ENCODE measurements around the gene MAST3.
"Not testable (repeated sequence)": the region's sequence is repeated elsewhere in the genome, so short reads cannot be mapped to it uniquely, and the experiment has no call there.

MAST3 gene

GRCh38 chr19:18152817-18153555, 55.4 kb downstream of the MAST3 start, which contains the start of gene PIK3R2:
Gene PIK3R2, plus strand, starts transcription at chr19:18153163. Its CDS starts 2,717 bp downstream, at chr19:18155880.
- Histone ChIP-seq H3K27ac (peak within 1 kb of the TSS; percentile 85 to 99 (median 95)), H3K36me3 (peaks cover 7 to 51% (median 30%) of the 10 kb centered on the region in 11 experiments; a peak in 20 of 22 replicates), H3K4me1 (peaks cover 44 to 55% (median 48%) of the 10 kb centered on the region in 10 experiments), H3K4me2 (peak within 1 kb of the TSS; percentile 91 to 100 (median 99)), H3K4me3 (peak within 1 kb of the TSS; percentile 74 to 92 (median 84)), H3K9ac (peak within 1 kb of the TSS; percentile 83 to 98 (median 94)), H3K9me3 (replicated peaks in 1 of 11) (no peaks in the 10 kb centered on the region), H3K27me3 (no peaks in the 10 kb centered on the region), H4K20me1 (peaks cover 0 to 42% (median 18%) of the 10 kb centered on the region in 11 experiments; a peak in 15 of 22 replicates)
- no peak for TF ChIP-seq Cebpa-rat (IDR thresholded peaks at IDR 0.05)

GRCh38 chr19:18153556-18154134, 56.1 kb downstream of the MAST3 start:
- no peaks in the 10 kb centered on the region for H3K27me3 ChIP-seq
- H3K36me3 ChIP-seq = peaks cover 4 to 49% (median 30%) of the 10 kb centered on the region in 11 experiments; a peak in 20 of 22 replicates
- peaks cover 44 to 55% (median 48%) of the 10 kb centered on the region in 10 experiments for H3K4me1 ChIP-seq
- peak overlapping the region; percentile 91 to 100 (median 99) for H3K4me2 ChIP-seq
- H4K20me1 ChIP-seq = peaks cover 0 to 42% (median 18%) of the 10 kb centered on the region in 11 experiments; a peak in 15 of 22 replicates
- peak overlapping the region; percentile 85 to 99 (median 95) for H3K27ac ChIP-seq
- H3K9me3 ChIP-seq (replicated peaks in 1 of 11) = no peaks in the 10 kb centered on the region
- no peak for TF ChIP-seq Cebpa-rat (IDR thresholded peaks at IDR 0.05)
- H3K9ac ChIP-seq = peak overlapping the region; percentile 83 to 98 (median 94)
- peak overlapping the region; percentile 74 to 92 (median 84) for H3K4me3 ChIP-seq

GRCh38 chr19:18155095-18156087, 57.8 kb downstream of the MAST3 start:
- no peaks in the 10 kb centered on the region for H3K27me3 ChIP-seq
- peak overlapping the region in 5 of 11 experiments; percentile 38 to 64 (median 51); a peak in 8 of 22 replicates for H3K9ac ChIP-seq
- no peak overlapping the region for H3K27ac ChIP-seq
- peaks cover 0 to 49% (median 16%) of the 10 kb centered on the region in 11 experiments; a peak in 19 of 22 replicates for H3K36me3 ChIP-seq
- H3K9me3 ChIP-seq (replicated peaks in 1 of 11) = no peaks in the 10 kb centered on the region
- H4K20me1 ChIP-seq = peaks cover 0 to 42% (median 18%) of the 10 kb centered on the region in 11 experiments; a peak in 15 of 22 replicates
- no peak overlapping the region for H3K4me3 ChIP-seq
- TF ChIP-seq Cebpa-rat (IDR thresholded peaks at IDR 0.05) = no peak
- H3K4me1 ChIP-seq = peaks cover 47 to 64% (median 54%) of the 10 kb centered on the region in 10 experiments
- peak overlapping the region in 6 of 11 experiments; percentile 44 to 65 (median 56); a peak in 5 of 22 replicates for H3K4me2 ChIP-seq

GRCh38 chr19:18156268-18156667, 58.7 kb downstream of the MAST3 start:
- no peak for TF ChIP-seq Cebpa-rat (IDR thresholded peaks at IDR 0.05)
- Histone ChIP-seq H3K27ac (peak overlapping the region in 1 of 11 experiments; percentile 36; a peak in 1 of 22 replicates), H3K4me3 (no peak overlapping the region), H3K4me1 (peaks cover 50 to 68% (median 56%) of the 10 kb centered on the region in 10 experiments), H3K4me2 (peak overlapping the region; percentile 39 to 65 (median 58); a peak in 18 of 22 replicates), H3K9ac (peak overlapping the region; percentile 38 to 64 (median 51); a peak in 15 of 22 replicates), H3K27me3 (no peaks in the 10 kb centered on the region), H3K9me3 (replicated peaks in 1 of 11) (no peaks in the 10 kb centered on the region), H4K20me1 (peaks cover 0 to 42% (median 18%) of the 10 kb centered on the region in 11 experiments; a peak in 15 of 22 replicates), H3K36me3 (peaks cover 0 to 48% (median 12%) of the 10 kb centered on the region in 11 experiments; a peak in 15 of 22 replicates)

- H3K36me3 ChIP-seq = peaks cover 2 to 53% (median 17%) of the 10 kb centered on the region in 11 experiments; a peak in 17 of 22 replicates
- peak overlapping the region; percentile 38 to 64 (median 51); a peak in 20 of 22 replicates for H3K9ac ChIP-seq
- no peak overlapping the region for H3K4me3 ChIP-seq
- no peaks in the 10 kb centered on the region for H3K27me3 ChIP-seq
- peak overlapping the region; percentile 39 to 65 (median 58) for H3K4me2 ChIP-seq
- no peaks in the 10 kb centered on the region for H3K9me3 ChIP-seq (replicated peaks in 1 of 11)
- H3K4me1 ChIP-seq = peaks cover 48 to 67% (median 55%) of the 10 kb centered on the region in 10 experiments
- peak overlapping the region in 3 of 11 experiments; percentile 10 to 40 (median 36); a peak in 3 of 22 replicates for H3K27ac ChIP-seq
- H4K20me1 ChIP-seq = peaks cover 0 to 46% (median 18%) of the 10 kb centered on the region in 11 experiments; a peak in 15 of 22 replicates
- no peak for TF ChIP-seq Cebpa-rat (IDR thresholded peaks at IDR 0.05)
These were observed 59.4 kb downstream of the MAST3 start for GRCh38 chr19:18156841-18157464.

GRCh38 chr19:18157465-18158063, 60.0 kb downstream of the MAST3 start:
- no peak overlapping the region for H3K4me3 ChIP-seq
- H4K20me1 ChIP-seq = peaks cover 0 to 52% (median 18%) of the 10 kb centered on the region in 11 experiments; a peak in 15 of 22 replicates
- H3K4me2 ChIP-seq = peak overlapping the region; percentile 39 to 65 (median 58)
- peaks cover 47 to 66% (median 54%) of the 10 kb centered on the region in 10 experiments for H3K4me1 ChIP-seq
- no peak for TF ChIP-seq Cebpa-rat (IDR thresholded peaks at IDR 0.05)
- H3K27ac ChIP-seq = peak overlapping the region in 3 of 11 experiments; percentile 35 to 40 (median 36); a peak in 4 of 22 replicates
- H3K9me3 ChIP-seq (replicated peaks in 1 of 11) = no peaks in the 10 kb centered on the region
- H3K9ac ChIP-seq = peak overlapping the region; percentile 38 to 64 (median 51); a peak in 17 of 22 replicates
- peaks cover 8 to 59% (median 23%) of the 10 kb centered on the region in 11 experiments; a peak in 20 of 22 replicates for H3K36me3 ChIP-seq
- H3K27me3 ChIP-seq = no peaks in the 10 kb centered on the region

- TF ChIP-seq Cebpa-rat (IDR thresholded peaks at IDR 0.05) = no peak
- H3K4me3 ChIP-seq = no peak overlapping the region
- H3K4me1 ChIP-seq = peaks cover 47 to 66% (median 54%) of the 10 kb centered on the region in 10 experiments
- no peaks in the 10 kb centered on the region for H3K27me3 ChIP-seq
- no peak overlapping the region for H3K4me2 ChIP-seq
- H4K20me1 ChIP-seq = peaks cover 0 to 52% (median 18%) of the 10 kb centered on the region in 11 experiments; a peak in 15 of 22 replicates
- H3K36me3 ChIP-seq = peaks cover 16 to 68% (median 32%) of the 10 kb centered on the region in 11 experiments
- H3K27ac ChIP-seq = no peak overlapping the region
- H3K9me3 ChIP-seq (replicated peaks in 1 of 11) = no peaks in the 10 kb centered on the region
- H3K9ac ChIP-seq = 0 out of 22 replicates have a peak overlapping the region, but pooled peaks of 1 of the 11 experiments have one; percentile 24
These were observed 60.9 kb downstream of the MAST3 start for GRCh38 chr19:18158467-18158866.

- Histone ChIP-seq H3K9ac (0 out of 22 replicates have a peak overlapping the region, but pooled peaks of 1 of the 11 experiments have one; percentile 3), H3K36me3 (peaks cover 21 to 74% (median 39%) of the 10 kb centered on the region in 11 experiments), H3K4me1 (peaks cover 41 to 60% (median 49%) of the 10 kb centered on the region in 10 experiments), H4K20me1 (peaks cover 0 to 47% (median 15%) of the 10 kb centered on the region in 11 experiments; a peak in 15 of 22 replicates)
- H3K27me3 ChIP-seq; H3K9me3 ChIP-seq (replicated peaks in 1 of 11); H3K4me2 ChIP-seq; H3K27ac ChIP-seq; H3K4me3 ChIP-seq: not testable (repeated sequence)
These were observed 61.6 kb downstream of the MAST3 start for GRCh38 chr19:18159059-18159616.
